ENCODE data around the gene CCDC24. TPM values are rescaled to one million over a fixed set of nuclear protein-coding genes. Genes with fewer than 3 reads are reported as not detected.

The CCDC24 gene
- total and polyA plus RNA-seq, 2 of the 13 experiments (the other 11 are each of a cell fraction or from before 2014, with no cell fraction given) = 1.4 to 2.9 TPM

DNA sequence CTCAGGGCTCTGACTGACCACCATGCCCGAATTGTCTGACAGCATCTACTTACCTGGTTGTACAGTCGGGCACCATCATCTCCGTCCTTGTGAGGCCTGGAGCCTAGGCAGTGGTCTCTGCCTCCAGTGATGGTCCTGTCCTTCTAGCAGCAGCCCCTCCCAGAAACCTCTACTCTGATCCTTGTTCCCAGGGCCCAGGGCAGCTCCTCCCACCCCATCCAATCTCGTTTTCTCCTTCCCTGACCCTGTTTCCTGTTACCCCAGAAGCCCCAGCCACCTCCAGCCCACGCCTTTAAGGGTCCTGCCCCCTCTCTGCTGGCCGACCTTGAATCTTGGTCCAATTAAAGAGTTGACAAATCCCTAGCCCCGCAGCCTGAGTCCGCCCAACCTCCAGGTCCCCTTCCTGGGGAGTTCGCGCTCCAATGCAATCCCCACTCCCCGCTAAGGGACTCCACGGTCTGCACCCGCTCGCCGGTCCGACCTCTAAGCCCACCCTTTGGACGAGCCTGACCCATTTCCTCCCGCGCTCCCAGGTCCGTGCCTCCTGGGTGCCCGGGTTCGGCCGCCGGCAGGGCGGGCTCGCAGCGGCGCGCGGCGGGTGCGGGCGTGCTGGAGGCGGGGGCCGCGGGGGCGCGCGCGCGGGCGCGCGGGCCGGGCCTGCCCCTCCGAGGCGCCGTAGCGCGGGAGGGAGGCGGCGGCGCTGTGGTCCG is 12.7 kb upstream of the CCDC24 start, which contains the start of gene B4GALT2 (continued):
- TF ChIP-seq NR2F1 (CRISPR knock-in tag; IDR thresholded peaks at IDR 0.05) = no peak
- TF ChIP-seq HNRNPH1 (optimal IDR thresholded peaks at IDR 0.05; ENCODE audit: low read depth, low read length) = no peak
- no peak for TF ChIP-seq BRD4 (CRISPR knock-in tag; IDR thresholded peaks at IDR 0.05)
- no peak for TF ChIP-seq MXD4 (CRISPR knock-in tag; IDR thresholded peaks at IDR 0.05)
- TF ChIP-seq ZNF234 (CRISPR knock-in tag; conservative IDR thresholded peaks at IDR 0.05) = no peak
- TF ChIP-seq NFRKB (IDR thresholded peaks at IDR 0.05) = no peak
- TF ChIP-seq STAT5B (CRISPR knock-in tag; IDR thresholded peaks at IDR 0.05) = no peak
- no peak for TF ChIP-seq TFDP2 (CRISPR knock-in tag; IDR thresholded peaks at IDR 0.05)
- TF ChIP-seq HIC2 (CRISPR knock-in tag; IDR thresholded peaks at IDR 0.05; ENCODE audit: low read depth) = no peak
- no peak for TF ChIP-seq ZNF121 (CRISPR knock-in tag; IDR thresholded peaks at IDR 0.05)
- TF ChIP-seq ATAD3A (CRISPR knock-in tag; IDR thresholded peaks at IDR 0.05) = no peak
- 0 out of 2 replicates have a peak, but pooled peaks have one; percentile 40 for TF ChIP-seq ZNF343 (CRISPR knock-in tag; IDR thresholded peaks at IDR 0.05)
- peak; percentile 32; the same call in 1 of the 2 replicates for TF ChIP-seq ESRRA (CRISPR knock-in tag; IDR thresholded peaks at IDR 0.05; ENCODE audit: low read depth)
- no peak for TF ChIP-seq PAWR (CRISPR knock-in tag; IDR thresholded peaks at IDR 0.05; ENCODE audit: borderline replicate concordance)
- TF ChIP-seq ZNF670 (CRISPR knock-in tag; IDR thresholded peaks at IDR 0.05; ENCODE audit: borderline replicate concordance) = 0 out of 2 replicates have a peak, but pooled peaks have one; percentile 38
- TF ChIP-seq KDM5B (CRISPR knock-in tag; IDR thresholded peaks at IDR 0.05; ENCODE audit: borderline replicate concordance) = peak; percentile 61; the same call in 1 of the 2 replicates
- no peak for TF ChIP-seq FUBP1 (CRISPR knock-in tag; IDR thresholded peaks at IDR 0.05; ENCODE audit: borderline replicate concordance)
- no peak for TF ChIP-seq HOXA7 (CRISPR knock-in tag; IDR thresholded peaks at IDR 0.05)
- TF ChIP-seq ZNF414 (CRISPR knock-in tag; IDR thresholded peaks at IDR 0.05) = no peak
- TF ChIP-seq POLR2AphosphoS5 (IDR thresholded peaks at IDR 0.05; ENCODE audit: low read depth, low read length) = no peak; the same call in 1 of the 2 replicates
- no peak for TF ChIP-seq ETV5 (CRISPR knock-in tag; IDR thresholded peaks at IDR 0.05; ENCODE audit: borderline replicate concordance)
- TF ChIP-seq SNAPC2 (CRISPR knock-in tag; IDR thresholded peaks at IDR 0.05) = no peak
- TF ChIP-seq RCOR2 (CRISPR knock-in tag; IDR thresholded peaks at IDR 0.05) = no peak
- TF ChIP-seq ZC3H13 (CRISPR knock-in tag; IDR thresholded peaks at IDR 0.05) = no peak
- TF ChIP-seq NFYC (CRISPR knock-in tag; IDR thresholded peaks at IDR 0.05) = no peak

Data from HepG2 (cell line).